H9 (cell line): ENCODE results near the gene PRTFDC1. TPM values are rescaled to one million over a fixed set of nuclear protein-coding genes. Genes with fewer than 3 reads are reported as not detected.

Experiments used
- DNase-seq: peaks from one replicate; pipeline ENCODE4 v3.0.0-alpha.2; 2017
- H2AFZ ChIP-seq: one replicate; pipeline ENCODE4 v1.6.1; 2013; ENCODE audit warnings: mild to moderate bottlenecking, low read length, control low read depth, moderate library complexity
- H2AK5ac ChIP-seq: 2 replicates; pipeline ENCODE4 v1.6.1; 2013; ENCODE audit warnings: low read length, control low read depth, mixed read lengths; ENCODE audit not compliant: insufficient read length
- H2BK120ac ChIP-seq: one replicate; pipeline ENCODE4 v1.6.1; 2013; ENCODE audit warnings: low read depth, mild to moderate bottlenecking, low read length, control low read depth, inconsistent platforms; ENCODE audit not compliant: poor library complexity, severe bottlenecking
- H2BK12ac ChIP-seq: 2 replicates; pipeline ENCODE4 v1.6.1; 2013; ENCODE audit warnings: low read length, control low read depth, mixed read lengths, low read depth; ENCODE audit not compliant: insufficient read length
- H2BK15ac ChIP-seq: 2 replicates; pipeline ENCODE4 v1.6.1; 2013; ENCODE audit warnings: low read depth, low read length, control low read depth
- H2BK20ac ChIP-seq: one replicate; pipeline ENCODE4 v1.6.1; 2013; ENCODE audit warnings: low read depth, mild to moderate bottlenecking, low read length, control low read depth, inconsistent platforms; ENCODE audit not compliant: poor library complexity, severe bottlenecking
- H2BK5ac ChIP-seq: 2 replicates; pipeline ENCODE4 v1.6.1; 2013; ENCODE audit warnings: low read length, control low read depth, mixed read lengths; ENCODE audit not compliant: insufficient read length
- H3K14ac ChIP-seq: 2 replicates; pipeline ENCODE4 v1.6.1; 2013; ENCODE audit warnings: low read length, control low read depth; ENCODE audit not compliant: insufficient read depth
- H3K18ac ChIP-seq: 2 replicates; pipeline ENCODE4 v1.6.1; 2013; ENCODE audit warnings: low read depth, mild to moderate bottlenecking, mixed read lengths, low read length, control low read depth; ENCODE audit not compliant: insufficient read length
- H3K23ac ChIP-seq: 2 replicates; pipeline ENCODE4 v1.6.1; 2013; ENCODE audit warnings: low read length, control low read depth, mixed read lengths, low read depth; ENCODE audit not compliant: insufficient read length
- H3K23me2 ChIP-seq: 2 replicates; pipeline ENCODE4 v1.6.1; 2013; ENCODE audit warnings: low read depth, mild to moderate bottlenecking, mixed read lengths, low read length, control low read depth; ENCODE audit not compliant: insufficient read length, poor library complexity, severe bottlenecking
- H3K27ac ChIP-seq: 2 replicates; pipeline ENCODE4 v1.5.1; 2013; ENCODE audit warnings: low read length, control low read depth, mixed read lengths, low read depth; ENCODE audit not compliant: insufficient read length
- H3K27me3 ChIP-seq: 2 replicates; pipeline ENCODE4 v1.6.1; 2013; ENCODE audit warnings: low read length, control low read depth, inconsistent platforms; ENCODE audit not compliant: insufficient read depth
- H3K4ac ChIP-seq: 2 replicates; pipeline ENCODE4 v1.6.1; 2013; ENCODE audit warnings: low read depth, mild to moderate bottlenecking, control low read depth, inconsistent platforms, low read length, moderate library complexity
- H3K4me1 ChIP-seq: 2 replicates; pipeline ENCODE4 v1.6.1; 2013; ENCODE audit warnings: low read length, control low read depth, inconsistent platforms; ENCODE audit not compliant: insufficient read depth
- H3K4me2 ChIP-seq: 2 replicates; pipeline ENCODE4 v1.6.1; 2013; ENCODE audit warnings: low read length, control low read depth, mixed read lengths; ENCODE audit not compliant: insufficient read length, insufficient read depth
- H3K56ac ChIP-seq: 2 replicates; pipeline ENCODE4 v1.6.1; 2013; ENCODE audit warnings: low read depth, mild to moderate bottlenecking, mixed read lengths, low read length, control low read depth; ENCODE audit not compliant: insufficient read length
- H3K79me1 ChIP-seq: 2 replicates; pipeline ENCODE4 v1.6.1; 2013; ENCODE audit warnings: low read depth, mild to moderate bottlenecking, moderate library complexity, low read length, control low read depth, inconsistent platforms; ENCODE audit not compliant: insufficient read depth, poor library complexity, severe bottlenecking
- H3K79me2 ChIP-seq: 2 replicates; pipeline ENCODE4 v1.6.1; 2013; ENCODE audit warnings: low read length, control low read depth, inconsistent platforms; ENCODE audit not compliant: insufficient read depth
- H3K9ac ChIP-seq: 2 replicates; pipeline ENCODE4 v1.6.1; 2013; ENCODE audit warnings: low read length, control low read depth, mixed read lengths; ENCODE audit not compliant: insufficient read length; ENCODE audit errors: extremely low read depth
- H3K9me3 ChIP-seq: one replicate; pipeline ENCODE4 v1.6.1; 2013; ENCODE audit warnings: low read depth, low read length, inconsistent platforms; ENCODE audit not compliant: control insufficient read depth
- H3T11ph ChIP-seq: one replicate; pipeline ENCODE4 v1.6.1; 2013; ENCODE audit warnings: mild to moderate bottlenecking, low read length, control low read depth, inconsistent platforms
- H4K20me1 ChIP-seq: one replicate; pipeline ENCODE4 v1.6.1; 2013; ENCODE audit not compliant: control insufficient read depth, insufficient read length, insufficient read depth
- H4K5ac ChIP-seq: 2 replicates; pipeline ENCODE4 v1.6.1; 2013; ENCODE audit warnings: low read depth, mild to moderate bottlenecking, mixed read lengths, low read length, control low read depth; ENCODE audit not compliant: insufficient read length
- H4K8ac ChIP-seq: replicated peaks from 2 replicates; pipeline ENCODE4 v1.6.1; 2013; ENCODE audit warnings: low read length, control low read depth, mixed read lengths, low read depth; ENCODE audit not compliant: insufficient read length
- H4K91ac ChIP-seq: 2 replicates; pipeline ENCODE4 v1.6.1; 2013; ENCODE audit warnings: low read depth, mild to moderate bottlenecking, moderate library complexity, mixed read lengths, low read length, control low read depth; ENCODE audit not compliant: insufficient read length
- H3K27ac Mint-ChIP-seq, 3 experiments: 2 replicates in 2 of 3; 3 replicates in 1 of 3; pipeline ENCODE4 v1.8.0; 2020 to 2021; ENCODE audit warnings: mixed read lengths in 3 of 3, mild to moderate bottlenecking in 1 of 3, moderate library complexity in 1 of 3
- H3K27me3 Mint-ChIP-seq: 2 replicates; pipeline ENCODE4 v1.8.0; 2021; ENCODE audit warnings: low read depth, mild to moderate bottlenecking, moderate library complexity, mixed read lengths
- H3K36me3 Mint-ChIP-seq, 3 experiments: 2 replicates in 2 of 3; 3 replicates in 1 of 3; pipeline ENCODE4 v1.8.0; 2020 to 2021; ENCODE audit warnings: low read depth in 3 of 3, mixed read lengths in 3 of 3; ENCODE audit not compliant: insufficient read depth in 1 of 3
- H3K4me1 Mint-ChIP-seq, 2 experiments: 2 replicates each; pipeline ENCODE4 v1.8.0; 2020; ENCODE audit warnings: mixed read lengths in 2 of 2
- H3K4me3 Mint-ChIP-seq, 2 experiments: 2 replicates in 1 of 2; 3 replicates in 1 of 2; pipeline ENCODE4 v1.8.0; 2020 to 2021; ENCODE audit warnings: mild to moderate bottlenecking in 2 of 2, mixed read lengths in 2 of 2, moderate library complexity in 1 of 2
- H3K9me3 Mint-ChIP-seq, 2 experiments: 2 replicates in 1 of 2; 3 replicates in 1 of 2; pipeline ENCODE4 v1.8.0; 2020; ENCODE audit warnings: mild to moderate bottlenecking in 2 of 2, mixed read lengths in 2 of 2, moderate library complexity in 1 of 2
- WGBS: extraction: QIAGEN DNeasy Blood & Tissue Kit; methylation state at CpG from one replicate; pipeline ENCODE4 v1.1.7; 2013; ENCODE audit warnings: missing lambda C conversion rate, low lambda C conversion rate, mixed read lengths; ENCODE audit not compliant: insufficient read length; ENCODE audit errors: extremely low coverage; 5-methylcytosine and 5-hydroxymethylcytosine counted together
- total RNA-seq: library from RNA; stranded (reverse); gene quantifications from 2 replicates; pipeline ENCODE4 v1.2.1, GENCODE V29; 2021
- TF ChIP-seq, protein P1 (sequence below): fragments of 200-600 bp; sonication (generic); conservative IDR thresholded peaks from 3 replicates; pipeline ENCODE4 v1.8.0; 2021; ENCODE audit warnings: antibody characterized with exemption, mild to moderate bottlenecking

PRTFDC1 gene
- total RNA-seq, 1 experiment from 2014 or later, result 7.5 TPM

DNA sequence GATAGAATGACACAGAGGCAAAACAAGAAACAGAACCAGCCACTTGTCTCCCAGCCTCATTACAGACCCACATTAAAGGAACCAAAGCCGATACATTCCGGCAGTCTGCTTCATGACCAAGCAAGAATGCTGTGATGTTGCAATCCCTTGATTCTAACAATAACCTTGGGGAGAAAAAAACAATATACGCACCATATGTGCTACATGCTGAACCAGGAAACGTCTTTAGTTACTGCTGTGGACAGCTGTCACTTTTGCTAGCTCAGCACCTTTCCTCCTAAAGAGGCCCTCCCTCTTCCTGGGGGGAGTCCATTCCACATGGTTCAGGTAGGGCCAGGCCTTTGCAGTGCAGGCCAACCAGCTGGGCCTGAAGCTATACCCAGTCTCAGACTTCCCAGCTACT, 79.1 kb downstream of the PRTFDC1 start:
- Histone ChIP-seq H3K18ac (no peak overlapping the region), H3K27ac (no peak overlapping the region), H3K23me2 (no peaks in the 10 kb centered on the region), H2BK120ac (no peak overlapping the region), H3K4me1 (no peaks in the 10 kb centered on the region), H3K56ac (no peak overlapping the region), H2BK5ac (no peak overlapping the region), H4K91ac (no peak overlapping the region), H4K20me1 (no peaks in the 10 kb centered on the region), H3K9ac (no peak overlapping the region), H4K5ac (no peak overlapping the region), H3T11ph (no peak overlapping the region), H2BK15ac (no peak overlapping the region), H3K9me3 (no peaks in the 10 kb centered on the region), H3K4ac (no peak overlapping the region), H2BK20ac (no peak overlapping the region), H3K23ac (no peak overlapping the region), H2BK12ac (no peak overlapping the region), H3K14ac (no peak overlapping the region), H4K8ac (no peak overlapping the region), H2AFZ (no peak overlapping the region), H2AK5ac (no peak overlapping the region), H3K79me1 (no peaks in the 10 kb centered on the region), H3K79me2 (no peaks in the 10 kb centered on the region), H3K27me3 (no peaks in the 10 kb centered on the region), H3K4me2 (no peak overlapping the region)
- no peak for DNase-seq
- H3K27me3 Mint-ChIP-seq, result no peaks in the 10 kb centered on the region
- no peak overlapping the region for H3K4me3 Mint-ChIP-seq
- H3K9me3 Mint-ChIP-seq, result peaks cover 3 to 7% of the 10 kb centered on the region in 2 experiments
- peaks cover 14 to 19% of the 10 kb centered on the region in 2 experiments for H3K4me1 Mint-ChIP-seq
- H3K36me3 Mint-ChIP-seq, result peaks cover 0 to 8% (median 3%) of the 10 kb centered on the region in 3 experiments; a peak in 2 of 7 replicates
- TF ChIP-seq, protein P1, sequence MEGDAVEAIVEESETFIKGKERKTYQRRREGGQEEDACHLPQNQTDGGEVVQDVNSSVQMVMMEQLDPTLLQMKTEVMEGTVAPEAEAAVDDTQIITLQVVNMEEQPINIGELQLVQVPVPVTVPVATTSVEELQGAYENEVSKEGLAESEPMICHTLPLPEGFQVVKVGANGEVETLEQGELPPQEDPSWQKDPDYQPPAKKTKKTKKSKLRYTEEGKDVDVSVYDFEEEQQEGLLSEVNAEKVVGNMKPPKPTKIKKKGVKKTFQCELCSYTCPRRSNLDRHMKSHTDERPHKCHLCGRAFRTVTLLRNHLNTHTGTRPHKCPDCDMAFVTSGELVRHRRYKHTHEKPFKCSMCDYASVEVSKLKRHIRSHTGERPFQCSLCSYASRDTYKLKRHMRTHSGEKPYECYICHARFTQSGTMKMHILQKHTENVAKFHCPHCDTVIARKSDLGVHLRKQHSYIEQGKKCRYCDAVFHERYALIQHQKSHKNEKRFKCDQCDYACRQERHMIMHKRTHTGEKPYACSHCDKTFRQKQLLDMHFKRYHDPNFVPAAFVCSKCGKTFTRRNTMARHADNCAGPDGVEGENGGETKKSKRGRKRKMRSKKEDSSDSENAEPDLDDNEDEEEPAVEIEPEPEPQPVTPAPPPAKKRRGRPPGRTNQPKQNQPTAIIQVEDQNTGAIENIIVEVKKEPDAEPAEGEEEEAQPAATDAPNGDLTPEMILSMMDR, result no peak
- peak overlapping the region in 1 of 3 experiments; percentile 30; a peak in 1 of 7 replicates for H3K27ac Mint-ChIP-seq
- no CpG with 5 or more reads among the region's 4 CpGs for WGBS
